K562 (cell line): ENCODE data around the gene NMNAT2. TPM values are rescaled to one million over a fixed set of nuclear protein-coding genes. Genes with fewer than 3 reads are reported as not detected.

Experiments used
- ATAC-seq: fragments of 200-7000 bp; cut with Tn5 transposase; 3 replicates; pipeline ENCODE4 v1.9.1; 2020; ENCODE audit warnings: moderate library complexity
- BruUV-seq: library from RNA; stranded (reverse); fragments of 400-500 nt; replicated peaks from 2 replicates; lab custom pipeline; 2021; lab: Mats Ljungman, UMichigan
- CTCF ChIA-PET: fragments of 300-600 bp; formaldehyde crosslinking; extraction: SDS; loops from one replicate; lab custom pipeline; 2021; ENCODE audit warnings: low intra/inter-chr PET ratio; lab: Yijun Ruan, JAX
- POLR2A ChIA-PET: fragments of 300-600, 350-650 bp; sonication (Branson Sonifier 250); formaldehyde crosslinking; extraction: SDS; loops from one replicate; lab custom pipeline; 2021; ENCODE audit warnings: antibody characterized with exemption, inconsistent platforms; lab: Yijun Ruan, JAX
- DNase-seq, 4 experiments: peaks; one replicate each; pipeline versions ENCODE4 v3.0.0 to v3.0.0-alpha.2; 2011 to 2018; ENCODE audit warnings: low spot score in 3 of 4, mixed read lengths in 3 of 4; ENCODE audit errors: extremely low read depth in 1 of 4
- FAIRE-seq: peaks from 2 replicates; lab custom pipeline; 2011; peaks lifted over from hg19 to GRCh38; lab: Jason Lieb, UNC
- H2AFZ ChIP-seq: 2 replicates; pipeline ENCODE4 v1.6.0; 2011; ENCODE audit warnings: low read depth, low read length, control low read depth, inconsistent platforms
- H3K27ac ChIP-seq: fragments of 200-600 bp; 3 replicates; pipeline ENCODE4 v1.8.0; 2011; ENCODE audit warnings: low read depth, mild to moderate bottlenecking, control low read depth, inconsistent platforms, low read length, moderate library complexity, mixed read lengths; ENCODE audit errors: extremely low read depth
- H3K27me3 ChIP-seq, 2 experiments: fragments of 300-600 bp in 1 of 2; 2 replicates in 1 of 2; 3 replicates in 1 of 2; pipeline versions ENCODE4 v1.6.0 to v1.8.0; 2011; ENCODE audit warnings: inconsistent platforms in 2 of 2, low read length in 2 of 2, mild to moderate bottlenecking in 1 of 2, mixed read lengths in 1 of 2, moderate library complexity in 1 of 2; ENCODE audit not compliant: control insufficient read depth in 2 of 2, insufficient read depth in 2 of 2
- H3K36me3 ChIP-seq: fragments of 300-600 bp; 3 replicates; pipeline ENCODE4 v1.8.0; 2011; ENCODE audit warnings: mild to moderate bottlenecking, low read length, inconsistent platforms; ENCODE audit not compliant: control insufficient read depth, insufficient read depth
- H3K4me1 ChIP-seq, 2 experiments: fragments of 200-600 bp in 1 of 2; replicated peaks in 1 of 2; 2 replicates in 1 of 2; 3 replicates in 1 of 2; pipeline versions ENCODE4 v1.5.1 to v1.8.0; 2011; ENCODE audit warnings: inconsistent platforms in 2 of 2, low read length in 2 of 2, mild to moderate bottlenecking in 1 of 2, mixed read lengths in 1 of 2, moderate library complexity in 1 of 2; ENCODE audit not compliant: control insufficient read depth in 2 of 2, insufficient read depth in 2 of 2
- H3K4me2 ChIP-seq: 2 replicates; pipeline ENCODE4 v1.6.1; 2011; ENCODE audit warnings: low read length, control low read depth, inconsistent platforms, mixed read lengths; ENCODE audit not compliant: insufficient read depth
- H3K4me3 ChIP-seq: fragments of 200-600 bp; sonication (generic), shearing (Covaris generic); 2 replicates; pipeline ENCODE4 v1.5.1; 2016; ENCODE audit warnings: control low read depth, inconsistent platforms
- H3K79me2 ChIP-seq: fragments of 200-600 bp; 3 replicates; pipeline ENCODE4 v1.8.0; 2011; ENCODE audit warnings: low read length, inconsistent platforms; ENCODE audit not compliant: control insufficient read depth, insufficient read depth
- H3K9ac ChIP-seq, 2 experiments: 2 replicates each; pipeline versions ENCODE4 v1.6.0 to v1.6.1; 2011; ENCODE audit warnings: low read depth in 2 of 2, low read length in 2 of 2, control low read depth in 1 of 2, inconsistent platforms in 1 of 2, mild to moderate bottlenecking in 1 of 2, mixed read lengths in 1 of 2; ENCODE audit not compliant: insufficient read depth in 1 of 2
- H3K9me1 ChIP-seq: one replicate; pipeline ENCODE4 v1.6.0; 2011; ENCODE audit warnings: inconsistent platforms, mild to moderate bottlenecking, low read length, moderate library complexity; ENCODE audit not compliant: control insufficient read depth, insufficient read depth
- H3K9me3 ChIP-seq: replicated peaks from 2 replicates; pipeline ENCODE4 v1.5.1; 2011; ENCODE audit warnings: low read depth, low read length, inconsistent platforms; ENCODE audit not compliant: control insufficient read depth, insufficient read depth
- H4K20me1 ChIP-seq: replicated peaks from 2 replicates; pipeline ENCODE4 v1.6.1; 2011; ENCODE audit warnings: low read length, inconsistent platforms, mixed read lengths; ENCODE audit not compliant: control insufficient read depth, insufficient read depth
- CBFA2T3 ChIP-seq: fragments of 450-650 bp; IDR thresholded peaks from 2 replicates; pipeline ENCODE4 v1.6.1; 2017
- RBM22 ChIP-seq: fragments of 200-400 bp; formaldehyde crosslinking; IDR thresholded peaks from 2 replicates; pipeline ENCODE4 v1.6.1; 2018; ENCODE audit warnings: low read length, low read depth; ENCODE audit not compliant: poor library complexity, severe bottlenecking
- ZBTB34 ChIP-seq: fragments of 250-450 bp; sonication (Bioruptor Pico); IDR thresholded peaks from 2 replicates; pipeline ENCODE4 v1.8.0; 2021; ENCODE audit warnings: mild to moderate bottlenecking, moderate library complexity
- ZBTB43 ChIP-seq: sonication (generic); formaldehyde crosslinking; IDR thresholded peaks from 2 replicates; pipeline ENCODE4 v1.8.0; 2023; ENCODE audit warnings: mild to moderate bottlenecking, missing genetic modification reagents
- ZEB2 ChIP-seq: fragments of 450-650 bp; IDR thresholded peaks from 2 replicates; pipeline ENCODE4 v1.6.1; 2016
- ZMIZ1 ChIP-seq, 2 experiments: fragments of 150-350 bp in 1 of 2; IDR thresholded peaks; 2 replicates each; pipeline ENCODE4 v1.6.1; 2012 to 2016; ENCODE audit warnings: low read depth in 2 of 2, low read length in 2 of 2, mild to moderate bottlenecking in 1 of 2, moderate library complexity in 1 of 2
- ZNF584 ChIP-seq: fragments of 200-800 bp; sonication (Bioruptor generic); IDR thresholded peaks from 2 replicates; pipeline ENCODE4 v1.6.1; 2016; ENCODE audit warnings: low read depth, mild to moderate bottlenecking, missing genetic modification characterization, missing compliant biosample characterization
- ZSCAN32 ChIP-seq: fragments of 450-650 bp; formaldehyde crosslinking; IDR thresholded peaks from 2 replicates; pipeline ENCODE4 v1.4.0; 2020; ENCODE audit warnings: mild to moderate bottlenecking, moderate library complexity
- WGBS: fragments of 100-300 bp; shearing (Covaris generic); methylation state at CpG from one replicate; pipeline ENCODE4 v1.1.6; 2016; ENCODE audit warnings: low coverage, mixed read lengths; ENCODE audit not compliant: insufficient coverage; ENCODE audit errors: missing lambda C conversion rate; 5-methylcytosine and 5-hydroxymethylcytosine counted together
- in situ Hi-C: fragments of 300-500 bp; cut with MboI; formaldehyde crosslinking; loops from 4 replicates; pipeline ENCODE4 v1.15.0; 2018; ENCODE audit warnings: inconsistent platforms, mixed read lengths
- intact Hi-C: fragments of 100-400 bp; cut with micrococcal nuclease; formaldehyde crosslinking; loops from 2 replicates; pipeline ENCODE4 v1.14.2; 2022
- polyA plus RNA-seq, 8 experiments: library from polyadenylated mRNA; depleted of rRNA in 4 of 8; stranded (reverse) in 5 of 8; unstranded in 3 of 8; fragments of >200 nt; fragmentation: Nextera tagmentation in 2 of 8; fragmentation: Illumina TruSeq in 1 of 8; extraction: Ambion mirVana in 2 of 8; extraction: Trizol in 1 of 8; gene quantifications; 2 replicates each; pipeline versions ENCODE4 v1.2.1 to v1.2.3, GENCODE V29; 2011 to 2014; ENCODE audit warnings: inconsistent platforms in 1 of 8, missing spikeins in 1 of 8
- total RNA-seq, 7 experiments: library from RNA; depleted of rRNA in 6 of 7; stranded (reverse); fragments of >200 nt in 6 of 7; fragmentation: Illumina TruSeq in 2 of 7; extraction: Trizol in 2 of 7; gene quantifications; 2 replicates each; pipeline versions ENCODE4 v1.2.1 to v1.2.3, GENCODE V29; 2011 to 2021; ENCODE audit warnings: low replicate concordance in 1 of 7

Gene NMNAT2
- total and polyA plus RNA-seq, 9 of the 15 experiments (the other 6 are each of a cell fraction or from before 2014, with no cell fraction given), result not detected

GRCh38 chr1:183198463-183198862 lies 219.7 kb downstream of the NMNAT2 start:
- in situ Hi-C loops, result no loop called here
- Histone ChIP-seq H3K79me2 (no peaks in the 10 kb centered on the region), H3K27me3 (peaks cover 5 to 16% of the 10 kb centered on the region in 2 experiments; a peak in 4 of 5 replicates), H4K20me1 (no peaks in the 10 kb centered on the region; the same call in 1 of the 2 replicates), H2AFZ (no peak overlapping the region), H3K27ac (no peak overlapping the region), H3K4me3 (no peak overlapping the region), H3K9me3 (no peaks in the 10 kb centered on the region), H3K4me2 (no peak overlapping the region), H3K9me1 (no peaks in the 10 kb centered on the region), H3K9ac (no peak overlapping the region), H3K36me3 (no peaks in the 10 kb centered on the region), H3K4me1 (no peaks in the 10 kb centered on the region)
- CTCF ChIA-PET, result no interaction called here
- DNase-seq (no peak), FAIRE-seq (no peak), ATAC-seq (no peak)
- POLR2A ChIA-PET, result no interaction called here
- WGBS, result 0% methylated on average over 9 of the region's 9 CpGs
- intact Hi-C loops, result no loop called here
- no TSS peak for BruUV-seq
- TF ChIP-seq ZNF584 (CRISPR knock-in tag) (no peak), CBFA2T3 (no peak), ZBTB43 (no peak), ZEB2 (no peak), ZSCAN32 (no peak), RBM22 (no peak), ZMIZ1 (IDR thresholded peaks at IDR 0.05; ENCODE audit: low read depth in 2 of 2, low read length in 2 of 2) (no peak), ZBTB34 (CRISPR knock-in tag) (no peak)

Other genes starting within 250 kb of the NMNAT2 start
- not detected in 2 replicates for gene LAMC2, start 232.1 kb downstream of the NMNAT2 start, total RNA-seq (2014; rRNA removed)
- gene LAMC2, start 232.1 kb downstream of the NMNAT2 start, total RNA-seq (2014; rRNA removed; fragmentation: Illumina TruSeq; extraction: Trizol), result not detected in 2 replicates
- gene LAMC2, start 232.1 kb downstream of the NMNAT2 start, total RNA-seq (2015; rRNA removed; fragmentation: Illumina TruSeq; extraction: Trizol), result not detected in 2 replicates
- 0.02 and 0.04 TPM in 2 replicates for gene LAMC2, start 232.1 kb downstream of the NMNAT2 start, total RNA-seq (2021)
- gene LAMC2, start 232.1 kb downstream of the NMNAT2 start, polyA plus RNA-seq (2011; rRNA removed), result 0.03 TPM in 1 of 2 replicates, not detected in the other
- not detected in 2 replicates for gene LAMC2, start 232.1 kb downstream of the NMNAT2 start, polyA plus RNA-seq (2014; fragmentation: Illumina TruSeq; extraction: Trizol)
- not detected for gene LAMC2, start 232.1 kb downstream of the NMNAT2 start, polyA plus RNA-seq (2014; fragmentation: Nextera tagmentation; extraction: Ambion mirVana)
- not detected in 2 replicates for gene LAMC2, start 232.1 kb downstream of the NMNAT2 start, polyA plus RNA-seq (2014; rRNA removed)
- 23.4 and 28.1 TPM in 2 replicates for gene SMG7, start 54.1 kb upstream of the NMNAT2 start, total RNA-seq (2014; rRNA removed)
- 28.1 and 30.9 TPM in 2 replicates for gene SMG7, start 54.1 kb upstream of the NMNAT2 start, total RNA-seq (2014; rRNA removed; fragmentation: Illumina TruSeq; extraction: Trizol)
- 29.0 and 30.4 TPM in 2 replicates for gene SMG7, start 54.1 kb upstream of the NMNAT2 start, total RNA-seq (2015; rRNA removed; fragmentation: Illumina TruSeq; extraction: Trizol)
- gene SMG7, start 54.1 kb upstream of the NMNAT2 start, total RNA-seq (2021), result 62.1 and 69.7 TPM in 2 replicates
- gene SMG7, start 54.1 kb upstream of the NMNAT2 start, polyA plus RNA-seq (2011; rRNA removed), result 59.0 and 64.8 TPM in 2 replicates
- 59.9 and 74.6 TPM in 2 replicates for gene SMG7, start 54.1 kb upstream of the NMNAT2 start, polyA plus RNA-seq (2014; fragmentation: Illumina TruSeq; extraction: Trizol)
- gene SMG7, start 54.1 kb upstream of the NMNAT2 start, polyA plus RNA-seq (2014; fragmentation: Nextera tagmentation; extraction: Ambion mirVana), result 10 to 100 TPM; 12.4 to 12.5 TPM
- gene SMG7, start 54.1 kb upstream of the NMNAT2 start, polyA plus RNA-seq (2014; rRNA removed), result 34.6 and 38.7 TPM in 2 replicates
- gene NCF2, start 172.1 kb upstream of the NMNAT2 start, total RNA-seq (2014; rRNA removed), result 0.18 TPM in 1 of 2 replicates, not detected in the other
- gene NCF2, start 172.1 kb upstream of the NMNAT2 start, total RNA-seq (2014; rRNA removed; fragmentation: Illumina TruSeq; extraction: Trizol), result 0.07 and 0.19 TPM in 2 replicates
- gene NCF2, start 172.1 kb upstream of the NMNAT2 start, total RNA-seq (2015; rRNA removed; fragmentation: Illumina TruSeq; extraction: Trizol), result 0.49 and 0.54 TPM in 2 replicates
- gene NCF2, start 172.1 kb upstream of the NMNAT2 start, total RNA-seq (2021), result 0.38 and 0.42 TPM in 2 replicates
- gene NCF2, start 172.1 kb upstream of the NMNAT2 start, polyA plus RNA-seq (2011; rRNA removed), result 0.26 TPM in 1 of 2 replicates, not detected in the other
- gene NCF2, start 172.1 kb upstream of the NMNAT2 start, polyA plus RNA-seq (2014; fragmentation: Illumina TruSeq; extraction: Trizol), result 0.07 TPM in 1 of 2 replicates, not detected in the other
- under 1 TPM in 1 of 2 experiments, not detected in 1; 0.10 TPM for gene NCF2, start 172.1 kb upstream of the NMNAT2 start, polyA plus RNA-seq (2014; fragmentation: Nextera tagmentation; extraction: Ambion mirVana)
- gene NCF2, start 172.1 kb upstream of the NMNAT2 start, polyA plus RNA-seq (2014; rRNA removed), result 0.15 TPM in 1 of 2 replicates, not detected in the other
- gene ARPC5, start 217.4 kb upstream of the NMNAT2 start, total RNA-seq (2014; rRNA removed), result 91.6 and 175 TPM in 2 replicates
- 91.6 and 104 TPM in 2 replicates for gene ARPC5, start 217.4 kb upstream of the NMNAT2 start, total RNA-seq (2014; rRNA removed; fragmentation: Illumina TruSeq; extraction: Trizol)
- 109 and 133 TPM in 2 replicates for gene ARPC5, start 217.4 kb upstream of the NMNAT2 start, total RNA-seq (2015; rRNA removed; fragmentation: Illumina TruSeq; extraction: Trizol)
- 88.1 and 91.7 TPM in 2 replicates for gene ARPC5, start 217.4 kb upstream of the NMNAT2 start, total RNA-seq (2021)
- gene ARPC5, start 217.4 kb upstream of the NMNAT2 start, polyA plus RNA-seq (2011; rRNA removed), result 112 and 150 TPM in 2 replicates
- gene ARPC5, start 217.4 kb upstream of the NMNAT2 start, polyA plus RNA-seq (2014; fragmentation: Illumina TruSeq; extraction: Trizol), result 95.1 and 98.0 TPM in 2 replicates
- gene ARPC5, start 217.4 kb upstream of the NMNAT2 start, polyA plus RNA-seq (2014; fragmentation: Nextera tagmentation; extraction: Ambion mirVana), result 10 to 100 TPM; 71.8 to 83.9 TPM
- 74.0 and 79.0 TPM in 2 replicates for gene ARPC5, start 217.4 kb upstream of the NMNAT2 start, polyA plus RNA-seq (2014; rRNA removed)
- gene APOBEC4, start 234.9 kb upstream of the NMNAT2 start, total RNA-seq (2014; rRNA removed), result not detected in 2 replicates
- gene APOBEC4, start 234.9 kb upstream of the NMNAT2 start, total RNA-seq (2014; rRNA removed; fragmentation: Illumina TruSeq; extraction: Trizol), result not detected in 2 replicates
- gene APOBEC4, start 234.9 kb upstream of the NMNAT2 start, total RNA-seq (2015; rRNA removed; fragmentation: Illumina TruSeq; extraction: Trizol), result not detected in 2 replicates
- not detected in 2 replicates for gene APOBEC4, start 234.9 kb upstream of the NMNAT2 start, total RNA-seq (2021)
- gene APOBEC4, start 234.9 kb upstream of the NMNAT2 start, polyA plus RNA-seq (2011; rRNA removed), result not detected in 2 replicates
- gene APOBEC4, start 234.9 kb upstream of the NMNAT2 start, polyA plus RNA-seq (2014; fragmentation: Illumina TruSeq; extraction: Trizol), result not detected in 2 replicates
- not detected for gene APOBEC4, start 234.9 kb upstream of the NMNAT2 start, polyA plus RNA-seq (2014; fragmentation: Nextera tagmentation; extraction: Ambion mirVana)
- not detected in 2 replicates for gene APOBEC4, start 234.9 kb upstream of the NMNAT2 start, polyA plus RNA-seq (2014; rRNA removed)